HL-60/S4 treated with retinoic acid at 250 ng/mL for 4 days and 3 days (cell line): Measurements from ENCODE around the gene IDS.
"Not testable (repeated sequence)": the region's sequence is repeated elsewhere in the genome, so short reads cannot be mapped to it uniquely, and the experiment has no call there.

Experiments used
- in situ Hi-C: fragments of 300-500 bp; cut with MboI; formaldehyde crosslinking; loops from 2 replicates; pipeline ENCODE4 v1.7.0; 2022; ENCODE audit warnings: low sequenced_read_pairs

IDS gene

GRCh38 chrX:149527705-149528104 is 22.6 kb upstream of the IDS start:
- in situ Hi-C loops, result no loop called here

GRCh38 chrX:149526318-149527033 is 21.4 kb upstream of the IDS start:
- in situ Hi-C loops, result not testable (repeated sequence)

DNA sequence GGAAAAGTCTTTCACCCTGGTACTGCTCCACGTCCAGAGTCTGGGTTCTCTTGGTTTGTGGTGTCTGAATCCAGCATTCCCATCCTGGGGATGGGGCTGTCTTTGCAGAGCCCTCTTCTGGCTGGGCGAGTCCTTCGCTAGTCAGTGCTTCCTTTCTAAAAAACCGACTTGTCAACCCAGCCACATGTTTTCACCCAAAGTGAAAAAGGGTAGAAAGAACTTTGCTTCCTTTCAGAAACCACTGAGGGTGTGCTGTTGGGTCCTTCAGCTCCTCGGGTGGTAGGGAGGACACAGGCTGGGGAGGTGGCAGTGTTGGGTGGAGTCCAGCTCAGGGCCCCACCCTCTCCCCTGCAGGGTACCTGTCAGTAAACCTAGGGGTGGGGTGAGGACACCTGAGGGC is 20.8 kb upstream of the IDS start:
- in situ Hi-C loops, result not testable (repeated sequence)

- in situ Hi-C loops, result not testable (repeated sequence)
Measured at GRCh38 chrX:149525389-149525788, 20.3 kb upstream of the IDS start.

GRCh38 chrX:149522916-149523315 is 17.8 kb upstream of the IDS start:
- in situ Hi-C loops, result no loop called here

- in situ Hi-C loops, result no loop called here
Measured at GRCh38 chrX:149521438-149521837, 16.3 kb upstream of the IDS start.

DNA sequence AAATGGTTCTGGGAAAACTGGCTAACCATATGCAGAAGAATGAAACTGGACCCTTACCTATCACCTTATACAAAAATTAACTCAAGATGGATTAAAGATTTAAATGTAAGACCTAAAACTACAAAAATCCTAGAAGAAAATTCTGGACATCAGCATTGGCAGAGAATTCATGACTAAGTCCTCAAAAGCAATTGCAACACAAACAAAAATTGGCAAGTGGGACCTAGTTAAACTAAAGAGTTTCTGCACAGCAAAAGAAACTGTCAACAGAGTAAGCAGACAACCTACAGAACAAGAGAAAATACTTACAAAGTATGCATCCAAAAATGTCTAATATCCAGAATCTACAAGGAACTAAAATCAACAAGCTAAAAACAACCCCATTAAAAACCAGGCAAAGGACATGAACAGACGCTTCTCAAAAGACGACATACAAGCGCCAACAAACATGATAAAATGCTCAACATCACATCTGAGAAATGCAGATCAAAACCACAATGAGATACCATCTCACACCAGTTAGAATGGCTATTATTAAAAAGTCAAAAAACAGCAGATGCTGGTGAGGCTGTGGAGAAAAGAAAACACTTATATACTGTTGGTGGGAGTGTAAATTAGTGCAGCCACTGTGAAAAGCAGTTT is 15.7 kb upstream of the IDS start:
- in situ Hi-C loops, result not testable (repeated sequence)

GRCh38 chrX:149518236-149518635 is 13.1 kb upstream of the IDS start:
- in situ Hi-C loops, result no loop called here

DNA sequence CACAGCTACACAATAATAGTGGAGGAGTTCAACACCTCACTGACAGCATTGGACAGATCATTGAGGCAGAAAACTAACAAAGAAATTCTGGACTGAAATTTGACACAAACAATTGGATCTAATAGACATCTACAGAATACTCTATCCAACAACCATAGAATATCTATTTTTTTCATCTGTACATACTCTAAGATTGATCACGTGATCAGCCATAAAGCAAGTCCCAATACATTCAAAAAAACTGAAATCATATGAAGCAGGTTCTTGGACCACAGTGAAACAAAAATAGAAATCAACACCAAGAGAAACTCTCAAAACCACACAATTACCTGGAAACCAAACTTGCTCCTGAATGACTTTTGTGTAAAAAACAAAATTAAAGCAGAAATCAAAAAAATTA is 12.2 kb upstream of the IDS start:
- in situ Hi-C loops, result no loop called here

DNA sequence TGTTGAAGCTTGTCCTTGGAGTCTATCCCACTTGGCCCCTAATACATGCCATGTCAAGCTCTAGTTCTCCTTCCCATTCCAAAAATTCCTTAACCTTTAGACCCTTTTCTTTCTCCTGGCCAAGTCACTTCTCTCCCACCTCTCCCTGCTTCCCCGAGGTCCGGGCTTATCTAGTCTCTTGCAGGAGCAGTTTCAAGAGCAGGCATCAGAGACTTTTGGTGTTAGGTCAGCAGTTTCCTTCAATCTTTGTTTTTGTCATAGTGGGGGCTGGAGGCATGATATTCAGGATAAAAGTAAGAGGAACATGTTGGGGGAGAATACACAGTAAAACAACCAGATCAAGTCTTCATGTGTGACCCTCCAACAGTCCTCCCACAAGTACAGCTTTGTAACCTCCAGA is 11.5 kb upstream of the IDS start:
- in situ Hi-C loops, result no loop called here

DNA sequence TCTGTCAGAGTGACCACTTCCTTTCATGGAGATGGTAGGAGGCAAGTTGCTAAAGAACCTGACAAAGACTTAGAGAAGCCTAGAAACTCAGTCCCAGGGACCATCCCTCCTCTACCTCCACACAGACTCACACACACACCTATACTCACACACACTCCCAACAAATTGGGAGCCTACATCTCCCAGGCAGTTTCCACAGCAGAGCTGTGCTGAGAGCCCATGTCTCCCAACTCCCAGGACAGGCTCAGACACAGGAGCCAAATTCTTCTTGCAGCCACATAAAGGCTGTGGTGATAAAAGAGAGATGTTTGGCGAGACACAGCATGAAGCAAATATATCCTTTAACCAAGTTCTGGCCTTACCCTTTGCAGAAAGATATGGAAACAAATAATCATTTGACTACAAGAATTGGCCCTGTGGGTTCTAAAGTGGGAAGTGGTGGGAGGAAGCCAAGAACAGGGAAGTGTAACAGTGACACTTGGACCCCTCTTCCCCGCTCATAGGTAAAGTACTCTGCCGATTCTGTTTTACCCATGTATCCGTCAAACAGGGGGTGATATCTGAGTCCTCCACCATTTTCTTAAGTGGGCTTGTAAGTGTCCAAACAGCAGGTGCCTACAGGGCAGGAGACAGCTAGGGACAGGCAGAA is 11.0 kb upstream of the IDS start:
- in situ Hi-C loops, result no loop called here

DNA sequence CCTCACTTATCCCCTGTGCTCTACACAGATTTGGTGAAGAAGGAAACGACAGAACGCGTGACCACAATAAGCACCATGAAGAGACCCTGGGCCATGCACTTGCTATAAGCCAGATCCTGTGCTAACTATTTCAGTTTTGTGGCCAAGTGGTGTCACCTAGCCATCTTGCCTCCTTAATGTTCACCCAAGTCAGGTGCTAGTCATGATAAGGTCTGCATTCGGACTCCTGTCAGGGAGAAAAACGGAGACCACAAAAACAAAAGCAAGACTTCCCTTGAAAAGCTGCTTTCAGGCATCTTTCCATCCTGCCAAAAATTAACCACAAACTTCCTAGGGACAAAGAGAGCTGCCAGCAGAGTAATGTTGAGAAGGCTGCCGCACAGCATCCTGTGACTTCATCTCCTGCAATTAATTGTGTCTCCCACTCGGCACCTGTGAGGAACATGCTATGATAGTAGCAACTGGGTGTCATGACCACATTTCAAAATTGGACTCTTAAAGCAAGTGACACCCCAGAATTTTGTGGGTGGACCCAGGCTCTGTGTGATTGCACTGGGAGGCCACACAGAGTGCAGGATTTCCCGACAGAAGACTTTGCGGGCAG is 8.8 kb upstream of the IDS start:
- in situ Hi-C loops, result no loop called here

DNA sequence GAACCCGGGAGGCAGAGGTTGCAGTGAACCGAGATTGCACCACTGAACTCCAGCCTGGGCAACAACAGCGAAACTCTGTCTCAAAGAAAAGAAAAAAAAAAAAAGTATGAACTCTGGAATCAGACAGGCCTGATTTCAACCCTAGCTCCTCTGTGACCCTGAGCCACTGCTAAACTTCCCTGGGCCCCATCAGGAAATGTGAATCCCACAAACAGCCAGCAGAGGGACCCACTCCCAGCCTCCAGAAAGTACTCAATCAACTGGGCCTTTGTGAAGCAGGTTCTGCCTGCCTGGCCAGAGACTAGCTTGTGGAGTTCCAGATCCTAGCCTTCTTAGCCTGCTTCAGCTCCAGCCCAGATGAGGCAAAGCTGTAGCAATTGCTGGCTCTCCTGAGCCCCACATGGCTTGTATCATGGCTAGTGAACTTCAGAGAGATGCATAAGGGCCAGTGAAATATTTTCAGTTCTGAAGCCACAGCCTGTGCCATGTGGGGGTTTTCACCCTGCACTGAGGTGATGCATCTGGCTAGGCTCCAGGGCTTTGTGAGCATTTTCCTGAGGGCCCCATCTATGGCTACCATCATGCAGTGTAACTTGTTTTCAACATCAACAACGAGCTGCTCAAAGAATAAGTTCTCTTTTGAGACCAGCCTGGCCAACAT is 7.2 kb upstream of the IDS start:
- in situ Hi-C loops, result no loop called here

GRCh38 chrX:149511081-149511480 is 6.0 kb upstream of the IDS start:
- in situ Hi-C loops, result no loop called here

GRCh38 chrX:149510386-149510785 is 5.3 kb upstream of the IDS start:
- in situ Hi-C loops, result no loop called here

DNA sequence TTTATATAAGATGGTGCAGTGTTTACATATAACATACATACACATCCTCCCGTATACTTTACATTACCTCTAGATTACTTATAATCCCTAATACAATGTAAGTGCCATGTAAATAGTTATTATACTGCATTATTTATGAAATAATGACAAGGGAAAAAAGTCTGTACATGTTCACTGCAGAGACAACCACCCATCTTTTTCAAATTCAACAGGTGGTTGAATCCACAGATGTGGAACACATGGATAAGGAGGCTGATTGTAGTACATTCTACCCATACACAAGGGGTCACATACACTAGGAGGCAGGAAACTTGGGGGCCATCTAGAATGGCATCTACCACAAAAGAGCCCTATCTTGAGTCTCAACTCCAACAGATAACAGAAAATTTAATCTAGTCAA is 3.4 kb upstream of the IDS start:
- in situ Hi-C loops, result no loop called here

- in situ Hi-C loops, result no loop called here
Measured at GRCh38 chrX:149506349-149506748, 1.2 kb upstream of the IDS start.

GRCh38 chrX:149505671-149506070 is 565 bp upstream of the IDS start:
- in situ Hi-C loops, result no loop called here

DNA sequence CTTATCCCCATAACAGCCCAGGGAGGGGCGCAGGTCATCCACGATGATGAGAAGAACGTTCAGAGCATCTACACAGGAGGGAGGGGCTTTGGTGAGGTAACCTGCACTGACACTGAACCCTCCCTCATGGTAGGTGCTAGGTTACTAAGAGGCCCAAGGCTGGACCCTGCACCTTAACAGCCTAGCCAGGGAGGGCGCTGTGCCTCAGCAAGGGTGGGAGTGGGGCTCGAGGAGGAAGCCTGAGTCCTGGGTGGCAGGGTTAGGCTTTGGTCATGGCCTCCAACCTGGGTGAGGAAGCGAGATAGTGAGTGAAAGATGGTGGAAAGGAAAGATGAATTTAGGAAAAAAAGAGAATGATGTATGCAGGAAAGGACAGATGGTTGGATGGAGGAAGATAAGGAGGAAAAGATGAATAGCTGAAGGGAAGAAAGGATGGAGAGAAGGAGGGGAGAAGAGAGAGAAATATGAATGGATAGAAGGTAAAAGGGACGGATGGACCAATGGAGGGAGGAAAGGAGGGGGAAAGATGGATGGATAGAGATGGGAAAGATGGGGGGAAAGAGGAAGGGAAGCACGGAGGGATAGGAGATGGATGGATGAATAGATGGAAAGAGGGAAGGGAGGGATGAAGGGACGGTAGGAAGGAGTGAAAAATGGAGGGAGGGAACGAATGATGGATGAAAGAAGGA is 736 bp downstream of the IDS start:
- in situ Hi-C loops, result no loop called here

DNA sequence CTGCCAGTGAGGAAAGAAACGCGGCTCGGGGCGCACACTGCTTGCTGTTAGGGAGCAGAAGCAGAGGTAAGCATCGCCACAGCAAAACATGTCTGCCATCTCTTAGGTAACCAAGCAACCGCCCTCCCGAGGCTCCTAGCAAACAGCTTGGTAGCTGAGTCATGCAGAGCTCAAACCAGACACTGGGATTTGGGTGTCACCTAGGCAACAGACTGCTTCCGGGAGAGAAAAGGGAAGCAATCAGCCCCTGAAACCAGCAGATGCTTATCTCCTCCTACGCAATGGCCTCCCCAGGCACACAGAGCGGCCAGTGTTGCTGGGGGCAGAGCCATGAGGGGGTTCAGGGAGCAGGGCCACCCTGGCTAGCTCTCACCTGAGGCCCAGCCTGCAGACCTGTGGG is 1.7 kb downstream of the IDS start:
- in situ Hi-C loops, result not testable (repeated sequence)

DNA sequence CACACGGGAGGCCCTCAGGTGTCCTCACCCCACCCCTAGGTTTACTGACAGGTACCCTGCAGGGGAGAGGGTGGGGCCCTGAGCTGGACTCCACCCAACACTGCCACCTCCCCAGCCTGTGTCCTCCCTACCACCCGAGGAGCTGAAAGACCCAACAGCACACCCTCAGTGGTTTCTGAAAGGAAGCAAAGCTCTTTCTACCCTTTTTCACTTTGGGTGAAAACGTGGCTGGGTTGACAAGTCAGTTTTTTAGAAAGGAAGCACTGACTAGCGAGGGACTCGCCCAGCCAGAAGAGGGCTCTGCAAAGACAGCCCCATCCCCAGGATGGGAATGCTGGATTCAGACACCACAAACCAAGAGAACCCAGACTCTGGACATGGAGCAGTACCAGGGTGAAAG is 2.2 kb downstream of the IDS start:
- in situ Hi-C loops, result not testable (repeated sequence)
